Measurements from ENCODE around the gene NTM.
"Not testable (repeated sequence)": the region's sequence is repeated elsewhere in the genome, so short reads cannot be mapped to it uniquely, and the experiment has no call there.

The NTM gene

DNA sequence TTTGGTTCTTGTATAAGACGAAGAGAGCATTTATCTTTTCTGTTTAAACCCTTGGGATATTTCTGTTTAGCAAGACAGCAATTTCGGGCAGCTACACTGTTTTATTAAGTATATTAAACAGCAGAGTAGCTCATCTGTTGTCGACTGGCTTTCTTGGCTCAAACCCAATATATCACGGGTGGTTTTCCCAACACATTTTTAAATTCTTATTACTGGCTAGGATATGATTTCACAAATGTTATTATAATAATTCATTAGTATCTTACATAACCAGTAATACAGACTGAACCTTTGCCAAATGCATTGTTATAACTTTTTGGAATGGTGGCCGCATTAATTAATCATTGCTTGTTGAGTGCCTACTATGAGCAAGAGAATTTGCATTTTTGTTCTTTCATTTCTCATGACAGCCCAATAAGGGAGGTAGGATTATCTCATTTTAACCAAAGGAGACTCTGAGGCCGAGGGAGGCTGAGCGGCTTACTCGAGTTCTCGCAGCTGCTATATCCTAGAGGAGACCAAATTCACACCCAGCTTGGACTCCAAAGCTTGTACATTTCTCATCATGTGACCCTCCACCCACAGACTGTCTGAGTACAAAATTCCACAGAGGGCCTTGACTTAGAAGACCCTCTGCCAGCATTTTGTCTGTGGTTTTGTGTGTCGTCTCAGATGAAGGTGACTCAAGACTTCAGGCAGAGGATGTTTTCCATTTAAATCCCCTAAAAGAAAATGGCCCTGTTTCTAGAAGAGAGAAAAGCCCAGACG lies 304.9 kb downstream of the NTM start:
- no peak for TF ChIP-seq ZFX (IDR thresholded peaks at IDR 0.05)
- TF ChIP-seq, protein P1, sequence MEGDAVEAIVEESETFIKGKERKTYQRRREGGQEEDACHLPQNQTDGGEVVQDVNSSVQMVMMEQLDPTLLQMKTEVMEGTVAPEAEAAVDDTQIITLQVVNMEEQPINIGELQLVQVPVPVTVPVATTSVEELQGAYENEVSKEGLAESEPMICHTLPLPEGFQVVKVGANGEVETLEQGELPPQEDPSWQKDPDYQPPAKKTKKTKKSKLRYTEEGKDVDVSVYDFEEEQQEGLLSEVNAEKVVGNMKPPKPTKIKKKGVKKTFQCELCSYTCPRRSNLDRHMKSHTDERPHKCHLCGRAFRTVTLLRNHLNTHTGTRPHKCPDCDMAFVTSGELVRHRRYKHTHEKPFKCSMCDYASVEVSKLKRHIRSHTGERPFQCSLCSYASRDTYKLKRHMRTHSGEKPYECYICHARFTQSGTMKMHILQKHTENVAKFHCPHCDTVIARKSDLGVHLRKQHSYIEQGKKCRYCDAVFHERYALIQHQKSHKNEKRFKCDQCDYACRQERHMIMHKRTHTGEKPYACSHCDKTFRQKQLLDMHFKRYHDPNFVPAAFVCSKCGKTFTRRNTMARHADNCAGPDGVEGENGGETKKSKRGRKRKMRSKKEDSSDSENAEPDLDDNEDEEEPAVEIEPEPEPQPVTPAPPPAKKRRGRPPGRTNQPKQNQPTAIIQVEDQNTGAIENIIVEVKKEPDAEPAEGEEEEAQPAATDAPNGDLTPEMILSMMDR (conservative IDR thresholded peaks at IDR 0.05) = no peak
- H3K27ac ChIP-seq = no peak overlapping the region

DNA sequence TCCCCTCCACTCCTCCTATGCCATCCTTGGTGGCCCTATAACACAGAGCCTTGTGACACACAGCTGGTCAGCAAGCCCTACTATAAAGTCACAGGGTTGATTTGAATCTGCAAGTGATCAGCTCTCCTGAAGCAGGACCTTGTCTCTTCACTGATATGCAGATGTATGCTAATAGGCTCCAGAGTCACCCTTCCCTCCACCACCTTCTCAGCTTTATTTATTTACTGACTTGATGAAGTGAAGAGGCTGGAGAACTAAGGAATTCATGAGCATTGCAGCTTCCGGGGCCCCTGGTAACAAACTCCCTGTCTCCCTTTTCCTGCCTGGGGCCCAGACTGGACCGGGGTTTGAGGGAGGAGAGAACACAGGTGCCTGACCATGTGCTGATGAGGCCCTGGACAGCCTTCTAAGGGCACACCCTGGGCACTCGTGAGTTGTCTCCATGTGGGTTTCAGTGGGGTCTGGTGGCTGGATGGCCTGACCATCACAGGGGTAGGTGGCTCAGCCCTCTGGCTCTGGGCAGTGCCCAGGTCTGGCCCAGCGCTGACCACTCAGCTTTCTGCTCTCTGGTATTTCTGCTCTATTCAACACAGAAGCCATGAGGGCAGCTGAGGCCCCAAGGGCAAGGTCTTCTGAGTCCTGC lies 307.5 kb downstream of the NTM start:
- no peak for TF ChIP-seq ZFX (IDR thresholded peaks at IDR 0.05)
- TF ChIP-seq, protein P1 (conservative IDR thresholded peaks at IDR 0.05) = no peak
- no peak overlapping the region for H3K27ac ChIP-seq

DNA sequence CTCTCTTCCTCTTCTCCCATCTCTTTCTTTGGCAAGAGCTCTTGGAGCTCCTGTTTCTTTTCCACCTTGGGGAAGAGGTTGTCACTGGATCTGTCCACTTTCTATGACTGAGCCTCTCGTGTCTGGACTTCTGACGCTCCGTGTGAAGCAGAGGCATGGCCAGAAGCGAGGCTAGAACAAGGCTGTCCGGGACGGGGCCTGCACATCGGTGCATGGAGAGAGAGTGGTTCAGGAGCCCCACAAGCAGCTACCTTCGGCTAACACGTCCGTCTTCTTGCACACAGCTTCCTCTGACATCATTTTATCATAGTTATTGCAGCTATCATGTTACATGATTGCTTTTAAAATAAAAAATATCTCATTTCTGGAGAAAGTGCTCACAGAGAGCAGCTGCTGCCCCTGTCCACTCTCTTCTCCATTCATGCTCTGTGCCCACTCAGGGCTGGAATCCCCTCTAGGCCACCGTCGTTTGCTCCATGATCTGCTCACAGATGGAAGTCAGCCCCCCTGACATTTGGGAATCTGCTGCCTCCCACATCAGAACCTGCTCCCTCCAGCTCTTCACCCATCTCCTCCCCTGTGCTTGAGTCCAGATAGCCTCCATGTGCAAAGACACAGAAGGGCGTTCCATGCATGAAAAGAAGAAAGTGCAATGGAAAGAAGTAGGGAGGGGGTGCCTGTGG lies 308.4 kb downstream of the NTM start:
- H3K27ac ChIP-seq = no peak overlapping the region
- TF ChIP-seq ZFX (IDR thresholded peaks at IDR 0.05) = no peak
- TF ChIP-seq, protein P1 (conservative IDR thresholded peaks at IDR 0.05) = no peak

DNA sequence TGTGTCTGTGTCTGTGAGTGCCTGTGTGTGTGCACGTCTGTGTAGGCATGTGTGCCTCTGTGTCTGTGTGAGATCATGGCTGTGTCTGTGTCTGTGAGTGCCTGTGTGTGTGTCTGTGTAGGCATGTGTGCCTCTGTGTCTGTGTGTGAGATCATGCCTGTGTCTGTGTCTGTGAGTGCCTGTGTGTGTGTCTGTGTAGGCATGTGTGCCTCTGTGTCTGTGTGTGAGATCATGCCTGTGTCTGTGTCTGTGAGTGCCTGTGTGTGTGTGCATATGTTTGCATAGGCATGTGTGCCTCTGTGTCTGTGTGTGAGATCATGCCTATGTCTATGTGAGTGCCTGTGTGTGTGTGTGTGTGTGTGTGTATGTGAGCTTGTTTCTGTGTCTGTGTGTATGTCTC lies 310.0 kb downstream of the NTM start:
- not testable (repeated sequence) for H3K27ac ChIP-seq

DNA sequence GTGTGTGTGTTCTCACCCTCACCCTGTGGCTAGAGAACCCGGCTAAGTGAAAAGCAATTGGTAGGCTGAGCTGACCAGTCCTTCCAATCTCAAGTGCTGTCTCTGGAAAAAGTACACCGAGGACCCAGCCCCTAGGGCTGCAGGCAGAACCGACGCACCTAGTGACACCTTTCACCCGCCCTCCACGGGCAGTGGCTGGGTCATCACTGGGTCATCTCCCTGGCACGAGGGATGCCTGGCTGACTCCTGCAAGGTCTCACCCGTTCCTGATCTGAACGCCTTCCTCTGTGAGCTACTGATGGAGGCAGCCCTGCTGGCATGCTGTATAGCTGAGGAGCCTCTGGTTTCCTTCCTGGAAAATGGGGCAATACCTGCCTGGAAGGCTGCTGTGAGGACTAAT lies 311.5 kb downstream of the NTM start:
- no peak for TF ChIP-seq ZFX (IDR thresholded peaks at IDR 0.05)
- TF ChIP-seq, protein P1 (conservative IDR thresholded peaks at IDR 0.05) = no peak

DNA sequence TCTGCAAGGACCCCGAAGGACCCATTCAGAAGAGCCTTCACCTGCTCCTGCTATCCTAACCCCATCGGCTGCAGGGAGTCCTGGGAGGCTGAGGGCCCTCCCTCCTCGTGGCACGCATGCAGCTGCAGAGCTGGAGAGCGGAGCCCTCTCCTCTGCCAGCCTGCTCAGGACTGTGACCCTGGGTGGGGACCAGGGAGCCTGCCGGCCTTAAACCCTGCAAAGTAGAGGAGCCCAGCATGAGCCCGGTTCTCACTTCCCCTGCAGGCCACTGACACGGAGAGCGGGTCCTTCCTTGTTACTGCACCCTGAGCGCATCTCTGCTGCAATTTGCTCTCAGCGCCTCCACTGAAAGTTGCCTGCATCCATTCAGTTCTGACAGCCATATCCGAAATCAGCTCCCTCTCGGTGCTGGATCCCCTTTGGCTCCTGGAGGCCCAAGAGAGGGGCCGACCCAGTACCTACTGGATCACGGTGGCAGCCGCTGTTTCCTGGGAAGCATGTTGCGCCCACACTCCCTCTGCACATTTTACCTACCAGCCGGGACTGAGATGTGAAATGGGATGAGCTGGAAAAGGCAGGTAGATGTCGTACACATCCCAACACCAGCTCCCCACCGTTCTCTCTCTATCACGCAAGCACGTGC lies 312.1 kb downstream of the NTM start:
- no peak overlapping the region for H3K27ac ChIP-seq
- TF ChIP-seq, protein P1 (conservative IDR thresholded peaks at IDR 0.05) = no peak
- no peak for TF ChIP-seq ZFX (IDR thresholded peaks at IDR 0.05)

More for the DNA sequence above, 311.5 kb downstream of the NTM start:
- no peak overlapping the region for H3K27ac ChIP-seq

DNA sequence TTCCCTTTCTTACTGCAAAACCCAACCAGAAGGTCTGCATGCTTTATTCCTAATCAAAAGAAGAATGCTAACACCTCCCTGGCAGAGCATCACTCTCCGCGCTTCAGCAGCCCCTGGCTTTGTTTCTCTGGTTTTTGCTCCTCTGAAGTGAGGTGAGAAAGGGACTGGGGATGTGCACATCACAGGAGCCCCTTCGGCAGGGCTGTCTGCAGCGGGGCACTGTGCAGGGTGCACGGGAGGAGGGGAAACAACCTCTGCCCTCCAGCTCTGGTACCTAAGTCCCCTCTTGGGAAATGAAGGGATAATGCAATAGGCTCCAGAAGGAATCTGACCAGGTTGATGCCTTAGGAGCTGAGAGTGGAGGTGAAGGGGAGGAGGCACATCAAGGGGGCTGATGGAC lies 312.7 kb downstream of the NTM start:
- no peak overlapping the region for H3K27ac ChIP-seq
- TF ChIP-seq, protein P1 (conservative IDR thresholded peaks at IDR 0.05) = no peak
- TF ChIP-seq ZFX (IDR thresholded peaks at IDR 0.05) = no peak

All from C4-2B (cell line).